K562 (cell line): ENCODE results near the gene SPARC. TPM values are rescaled to one million over a fixed set of nuclear protein-coding genes. Genes with fewer than 3 reads are reported as not detected.

Experiments
- CHD7 ChIP-seq: fragments of 200-600 bp; sonication (generic); IDR thresholded peaks from one replicate; pipeline ENCODE4 v1.6.1; 2012; ENCODE audit warnings: mild to moderate bottlenecking, low read depth, low read length, inconsistent platforms
- polyA plus RNA-seq, 8 experiments: library from polyadenylated mRNA; depleted of rRNA in 4 of 8; stranded (reverse) in 5 of 8; unstranded in 3 of 8; fragments of >200 nt; fragmentation: Nextera tagmentation in 2 of 8; fragmentation: Illumina TruSeq in 1 of 8; extraction: Ambion mirVana in 2 of 8; extraction: Trizol in 1 of 8; gene quantifications; 2 replicates each; pipeline versions ENCODE4 v1.2.1 to v1.2.3, GENCODE V29; 2011 to 2014; ENCODE audit warnings: inconsistent platforms in 1 of 8, missing spikeins in 1 of 8
- total RNA-seq, 7 experiments: library from RNA; depleted of rRNA in 6 of 7; stranded (reverse); fragments of >200 nt in 6 of 7; fragmentation: Illumina TruSeq in 2 of 7; extraction: Trizol in 2 of 7; gene quantifications; 2 replicates each; pipeline versions ENCODE4 v1.2.1 to v1.2.3, GENCODE V29; 2011 to 2021; ENCODE audit warnings: low replicate concordance in 1 of 7

The SPARC gene
- total and polyA plus RNA-seq, 9 of the 15 experiments (the other 6 are each of a cell fraction or from before 2014, with no cell fraction given), result 6.1 to 35.6 (median 12.2) TPM

- TF ChIP-seq CHD7, result no peak
These were observed 71.3 kb downstream of the SPARC start (continued) for GRCh38 chr5:151615431-151615830.
